ENCODE measurements around the gene ARNT2.

ARNT2 gene

DNA sequence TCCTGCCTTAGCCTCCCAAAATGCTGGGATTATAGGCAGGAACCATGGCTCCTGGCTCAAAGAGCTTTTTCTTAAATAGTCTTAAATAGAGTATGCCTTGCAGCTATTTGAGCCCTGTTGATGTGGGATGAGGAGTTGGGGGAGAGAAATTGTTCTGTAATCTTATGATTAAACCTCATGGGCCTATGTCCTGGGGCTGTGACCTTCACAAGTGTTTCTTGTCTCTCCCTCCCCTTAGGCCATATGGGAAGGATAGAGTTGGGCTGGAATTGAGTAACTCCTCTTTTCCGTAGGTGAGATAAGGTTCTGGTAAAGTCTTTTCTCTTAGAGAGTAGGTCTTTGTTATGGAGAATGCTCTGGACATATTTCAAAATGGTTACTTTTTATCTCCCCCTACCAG is 114.3 kb downstream of the ARNT2 start:
- DNase-seq, result no peak

DNA sequence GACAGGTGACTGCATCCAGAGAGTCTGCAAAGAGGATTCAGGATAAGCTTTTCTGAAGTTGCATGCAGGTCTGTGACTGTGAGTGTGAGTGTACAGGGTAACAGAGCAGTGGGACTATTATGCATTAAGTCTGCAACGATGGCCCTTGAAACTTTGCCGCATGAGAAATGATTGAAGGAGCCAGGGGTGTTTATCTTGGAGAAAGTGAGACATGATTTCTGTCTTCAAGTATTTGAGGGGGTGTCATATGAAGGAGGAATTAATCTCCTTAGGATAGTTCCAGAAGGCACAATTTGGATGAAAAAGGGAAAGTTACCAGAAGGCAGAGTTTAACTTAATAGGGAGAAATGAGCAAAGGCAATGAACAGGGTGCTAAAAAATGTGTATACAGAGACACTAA is 119.6 kb downstream of the ARNT2 start:
- DNase-seq, result no peak

DNA sequence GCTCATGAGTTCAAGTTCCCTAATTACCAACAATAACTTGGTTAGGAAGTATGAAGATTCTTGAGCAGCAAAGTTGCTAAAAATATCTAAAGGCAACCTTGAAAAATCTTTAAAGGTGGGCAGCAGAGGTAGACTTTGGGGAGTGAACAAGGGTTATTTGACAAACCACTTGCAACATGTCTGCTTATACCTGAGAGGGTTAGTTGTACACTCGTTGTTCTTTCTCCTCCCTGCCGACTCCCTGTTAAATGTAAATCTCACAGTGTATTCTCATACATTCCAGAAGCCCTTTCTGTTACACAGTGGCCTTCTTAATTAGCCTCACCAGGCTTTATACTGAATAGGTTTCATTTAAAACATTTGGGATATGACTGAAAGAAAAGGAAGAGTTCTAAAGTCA is 121.7 kb downstream of the ARNT2 start:
- DNase-seq, result no peak

DNA sequence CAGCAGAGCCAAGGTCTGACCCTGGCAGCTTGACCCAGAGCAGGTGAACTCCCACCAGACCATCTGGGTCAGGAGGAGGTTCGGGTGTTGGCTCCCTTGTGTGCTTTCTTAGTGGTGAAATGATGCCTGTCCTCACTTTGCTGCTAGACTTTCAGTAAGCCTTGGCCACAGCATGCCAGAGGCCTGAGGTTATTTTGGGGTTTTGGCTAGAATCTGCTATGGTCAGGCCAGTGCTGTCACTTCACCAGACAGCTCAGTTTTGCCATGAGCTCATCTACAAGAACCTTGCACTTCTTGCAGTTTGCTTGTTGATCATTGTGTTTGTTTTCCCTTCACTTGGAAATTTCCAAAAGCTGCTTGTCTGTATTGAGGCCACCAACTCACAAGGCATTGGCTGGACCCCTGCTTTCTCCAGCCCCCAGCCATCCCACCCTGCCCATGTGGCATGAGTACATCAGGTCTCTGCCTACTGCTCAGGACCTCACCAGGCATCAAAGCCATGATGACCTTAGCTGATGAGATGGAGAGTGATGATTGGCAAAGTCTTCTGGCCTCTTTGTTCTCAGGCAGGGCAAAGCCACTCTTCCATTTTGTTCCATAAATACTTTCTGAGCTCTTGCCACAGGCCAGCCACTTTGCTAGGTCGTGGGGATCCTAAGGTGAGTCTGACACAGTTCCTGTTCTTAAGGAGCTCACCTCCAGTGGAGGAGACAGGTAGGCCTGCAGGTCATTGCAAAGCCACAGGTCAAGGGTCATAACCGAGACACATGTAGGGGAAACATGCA is 122.6 kb downstream of the ARNT2 start:
- DNase-seq, result no peak

DNA sequence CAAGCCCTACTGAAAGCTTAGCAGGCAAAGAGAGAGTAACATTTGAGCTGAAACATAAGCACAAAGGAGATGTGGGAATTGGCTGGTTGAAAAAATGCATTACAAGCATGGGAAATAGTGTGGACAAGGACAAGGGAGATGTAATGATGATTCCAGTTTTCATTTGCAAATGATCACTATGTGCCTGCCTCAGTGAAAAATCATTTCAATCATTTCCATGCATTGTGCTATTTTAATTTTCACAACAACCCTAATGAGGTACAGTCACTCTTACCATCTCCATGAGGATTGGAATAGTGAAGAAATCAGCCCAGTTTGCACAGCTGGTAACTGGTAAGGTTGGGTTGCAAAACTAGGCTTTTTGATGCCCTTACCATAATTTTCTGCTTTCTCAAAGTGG is 123.2 kb downstream of the ARNT2 start:
- DNase-seq, result no peak

DNA sequence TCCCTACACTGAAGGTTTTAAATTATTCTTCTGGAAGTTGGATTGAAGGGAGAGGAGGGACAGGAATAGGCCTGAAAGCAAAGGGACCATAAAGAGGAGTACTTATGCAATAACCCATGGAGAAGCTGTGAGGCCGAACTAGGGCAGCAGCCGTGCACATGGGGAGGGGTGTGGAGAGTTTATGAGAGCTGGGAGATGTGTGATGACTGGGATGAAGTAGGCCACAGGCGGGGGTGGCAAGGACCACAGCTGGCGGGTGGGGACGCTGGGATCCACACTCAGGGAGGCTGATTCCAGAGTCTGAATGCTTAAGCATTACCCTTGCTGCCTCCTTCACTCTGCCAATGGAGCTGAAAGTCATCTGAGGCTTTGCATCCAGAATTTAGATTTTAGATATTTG is 123.8 kb downstream of the ARNT2 start:
- no peak for DNase-seq

DNA sequence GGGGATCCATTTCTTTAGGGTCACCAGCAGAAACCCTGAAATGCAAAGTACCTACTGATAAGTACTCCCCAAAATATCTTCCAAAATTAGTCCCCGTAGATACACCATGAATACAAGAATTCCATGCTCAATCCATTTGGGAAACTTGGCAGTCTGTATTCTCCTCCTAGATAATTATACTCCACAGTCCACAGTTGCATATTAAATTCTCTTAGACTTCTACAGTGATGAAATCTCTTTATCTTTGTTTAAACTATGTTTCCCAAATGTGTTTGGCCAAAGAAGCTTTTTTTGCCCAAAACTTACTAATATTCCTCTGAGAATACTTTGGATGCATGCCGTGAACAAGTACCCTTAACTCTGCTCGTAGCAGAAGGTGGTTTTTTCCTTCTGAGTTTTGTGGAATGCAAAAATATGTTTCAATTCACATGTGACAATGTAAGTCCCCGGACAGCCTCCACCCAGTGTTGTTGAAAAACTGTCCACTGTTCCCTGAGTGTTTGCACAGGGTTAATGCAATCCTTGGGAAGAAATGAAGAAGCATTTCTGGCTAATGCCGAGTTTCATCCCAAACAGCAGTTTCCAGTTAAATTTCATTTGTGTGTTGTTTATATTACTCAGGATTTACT is 126.7 kb downstream of the ARNT2 start:
- DNase-seq, result no peak

DNA sequence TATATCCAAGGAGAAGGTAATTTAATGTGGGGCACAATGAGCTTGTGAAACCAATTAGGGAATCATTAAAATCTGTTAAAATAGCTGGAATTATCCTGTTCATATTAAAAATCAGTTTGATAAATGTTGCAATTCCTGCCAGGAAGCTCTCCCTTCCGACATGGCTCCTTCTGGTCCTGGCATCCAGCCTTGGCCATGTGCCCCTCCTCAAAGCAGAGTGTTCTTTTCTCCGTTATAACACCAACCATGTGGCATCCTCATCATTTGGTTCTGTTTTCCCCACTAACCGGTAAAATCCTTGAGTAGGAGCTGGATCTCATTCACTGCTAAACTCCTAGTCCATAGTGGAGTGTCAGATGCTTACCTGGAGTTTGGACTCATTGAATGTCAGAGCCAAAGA is 127.2 kb downstream of the ARNT2 start:
- DNase-seq, result no peak

DNA sequence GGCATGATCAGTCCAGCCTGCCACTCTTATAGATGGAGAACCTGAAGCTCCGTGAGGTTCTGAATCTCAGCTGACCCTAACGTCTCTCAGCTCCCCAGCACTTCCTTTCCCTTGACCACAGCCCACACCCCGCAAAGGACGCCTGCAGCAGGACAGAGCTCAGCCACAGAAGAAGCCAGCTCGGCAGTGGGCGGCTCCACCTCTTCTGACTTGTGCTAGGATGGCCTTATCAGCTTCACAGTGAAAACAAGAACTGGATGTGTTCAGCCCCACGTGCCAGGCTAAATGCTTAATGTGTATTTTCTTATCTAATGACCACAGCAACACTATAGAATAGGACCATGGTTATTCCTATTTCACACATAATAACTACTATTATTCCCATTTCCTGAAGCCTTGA is 127.6 kb downstream of the ARNT2 start:
- no peak for DNase-seq

DNA sequence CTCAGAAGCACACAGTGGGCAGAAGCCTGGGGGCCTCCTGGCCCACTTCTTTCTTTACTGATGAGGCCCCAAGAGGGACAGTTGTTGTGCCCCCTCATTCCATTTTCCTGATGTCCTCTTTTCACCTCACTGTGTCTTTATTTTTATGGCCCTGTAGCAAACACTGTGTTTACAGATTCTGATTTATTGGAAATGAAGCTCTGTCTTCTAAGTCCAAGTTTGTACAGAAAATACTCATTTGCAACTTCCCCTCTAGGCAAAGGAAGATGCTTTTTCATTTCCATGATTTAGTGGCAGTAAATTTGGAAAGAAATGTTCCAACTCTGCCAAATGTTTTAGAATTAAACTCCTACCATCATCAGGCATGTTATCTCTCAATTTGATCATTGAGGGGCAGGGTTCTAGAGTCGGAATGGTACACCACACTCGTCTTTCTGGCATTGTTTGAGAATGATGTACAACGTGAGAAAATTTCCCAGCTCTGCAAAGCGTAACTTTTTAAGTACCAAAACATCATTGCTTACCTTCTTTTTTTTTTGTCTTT is 129.7 kb downstream of the ARNT2 start:
- no peak for DNase-seq

DNA sequence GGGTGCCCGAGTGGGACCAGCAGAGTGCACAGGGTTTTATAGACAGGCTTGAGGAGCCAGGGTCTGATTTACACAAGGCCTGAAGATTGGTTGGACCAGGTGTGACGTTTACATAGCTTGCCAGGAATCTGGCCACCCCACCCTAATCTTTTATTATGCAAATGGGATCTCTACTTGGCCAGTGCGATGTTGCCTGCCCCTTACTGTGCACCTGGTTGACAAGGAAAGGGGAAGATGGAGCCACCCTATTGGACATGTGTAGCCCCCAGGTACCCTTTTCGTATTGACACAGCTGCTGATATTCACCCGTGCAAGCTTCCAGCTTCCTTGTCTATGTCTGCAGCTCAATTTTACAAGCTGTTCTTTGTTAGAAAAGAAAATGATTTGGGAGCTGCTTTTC is 132.0 kb downstream of the ARNT2 start:
- no peak for DNase-seq

DNA sequence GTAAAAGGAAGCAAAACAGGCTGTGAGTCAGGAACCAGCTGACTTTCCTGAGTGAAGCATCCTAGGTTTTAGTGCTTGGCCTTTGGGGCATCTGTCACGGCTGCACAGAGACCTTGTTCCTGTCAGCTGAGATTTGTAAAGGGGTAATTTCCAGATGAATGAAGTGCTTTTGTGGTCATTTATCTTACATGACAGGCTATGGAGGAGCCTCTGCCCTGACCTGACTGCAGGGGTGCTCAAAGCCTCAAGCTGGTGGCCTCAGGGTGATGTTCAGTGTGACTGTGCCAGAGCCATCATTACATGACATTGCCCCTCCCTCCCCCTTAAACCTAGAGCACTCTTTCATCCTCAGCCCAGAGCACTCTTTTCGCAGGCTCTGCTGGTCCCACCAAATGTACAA is 132.5 kb downstream of the ARNT2 start:
- DNase-seq, result no peak

DNA sequence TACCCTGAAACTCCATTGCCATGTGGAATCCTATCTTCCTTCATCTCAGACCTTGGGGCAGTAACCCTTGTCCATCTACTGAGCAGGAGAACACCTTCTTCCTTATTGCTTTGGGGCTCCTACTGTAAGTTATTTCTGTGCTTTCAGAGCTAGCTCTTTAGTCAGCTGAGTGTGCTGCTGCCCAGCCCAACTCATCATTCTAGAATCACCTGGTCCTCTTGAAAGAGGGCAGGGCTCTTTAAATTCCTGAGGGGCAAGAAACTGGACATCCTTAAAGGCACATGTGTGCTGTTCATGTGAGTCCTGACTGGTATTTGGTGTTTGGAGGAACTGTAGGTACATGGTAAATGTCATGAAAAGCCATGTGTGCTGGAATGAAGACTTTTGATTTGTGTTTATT is 140.9 kb downstream of the ARNT2 start:
- DNase-seq, result no peak

DNA sequence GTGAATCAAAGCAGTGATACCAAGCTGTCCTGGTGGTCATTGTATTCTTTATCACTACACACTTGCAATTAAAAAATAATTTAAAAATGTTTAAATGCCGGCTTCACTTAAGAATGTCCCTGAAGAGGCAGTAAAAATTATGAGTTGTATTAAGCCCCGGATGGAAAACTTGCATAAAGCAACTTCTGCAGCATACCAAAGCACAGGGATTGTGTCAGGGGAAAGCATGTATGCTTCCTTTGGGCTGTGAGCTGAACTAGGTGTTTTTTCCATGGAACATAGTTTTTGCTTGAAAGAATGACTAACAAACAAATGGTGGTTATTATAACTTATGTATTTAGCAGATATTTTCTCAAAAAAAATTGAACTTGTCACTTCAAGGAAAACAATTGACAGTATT is 143.1 kb downstream of the ARNT2 start:
- DNase-seq, result no peak

DNA sequence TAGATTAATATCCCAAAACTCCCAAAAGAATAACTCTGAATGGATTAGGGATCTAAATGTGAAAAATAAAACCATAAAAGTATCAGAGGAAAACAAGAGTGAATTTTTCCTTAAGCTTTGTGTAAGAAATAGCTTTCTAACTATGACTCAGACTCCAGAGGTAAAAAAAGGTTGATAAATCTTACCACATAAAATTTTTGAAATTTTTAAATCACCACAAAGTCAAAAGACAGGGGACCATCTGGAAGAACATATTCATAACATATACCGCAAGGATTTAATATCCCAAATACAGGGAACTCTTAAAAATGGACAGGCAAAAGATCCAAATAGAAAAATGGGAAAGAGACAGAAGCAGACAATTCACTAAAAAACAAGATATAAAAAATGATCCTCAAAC is 145.0 kb downstream of the ARNT2 start:
- DNase-seq, result no peak

DNA sequence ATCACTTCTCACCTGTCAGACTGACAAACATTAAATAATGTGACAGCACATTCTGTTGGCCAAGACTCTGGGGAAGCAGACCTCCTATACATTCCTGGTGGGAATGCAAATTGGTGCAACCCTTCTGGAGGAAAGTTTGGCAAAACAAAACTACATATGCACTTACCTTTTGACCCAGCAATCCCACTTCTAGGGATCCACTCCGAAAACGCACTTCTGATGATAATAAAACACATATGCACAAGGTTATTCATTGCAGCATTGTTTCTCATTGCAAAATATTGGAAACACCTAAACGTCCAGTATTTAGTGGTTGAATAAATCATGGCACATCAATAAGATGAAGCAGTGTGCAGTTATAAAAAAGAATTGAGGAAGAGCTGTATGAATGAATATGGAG is 145.5 kb downstream of the ARNT2 start:
- no peak for DNase-seq

DNA sequence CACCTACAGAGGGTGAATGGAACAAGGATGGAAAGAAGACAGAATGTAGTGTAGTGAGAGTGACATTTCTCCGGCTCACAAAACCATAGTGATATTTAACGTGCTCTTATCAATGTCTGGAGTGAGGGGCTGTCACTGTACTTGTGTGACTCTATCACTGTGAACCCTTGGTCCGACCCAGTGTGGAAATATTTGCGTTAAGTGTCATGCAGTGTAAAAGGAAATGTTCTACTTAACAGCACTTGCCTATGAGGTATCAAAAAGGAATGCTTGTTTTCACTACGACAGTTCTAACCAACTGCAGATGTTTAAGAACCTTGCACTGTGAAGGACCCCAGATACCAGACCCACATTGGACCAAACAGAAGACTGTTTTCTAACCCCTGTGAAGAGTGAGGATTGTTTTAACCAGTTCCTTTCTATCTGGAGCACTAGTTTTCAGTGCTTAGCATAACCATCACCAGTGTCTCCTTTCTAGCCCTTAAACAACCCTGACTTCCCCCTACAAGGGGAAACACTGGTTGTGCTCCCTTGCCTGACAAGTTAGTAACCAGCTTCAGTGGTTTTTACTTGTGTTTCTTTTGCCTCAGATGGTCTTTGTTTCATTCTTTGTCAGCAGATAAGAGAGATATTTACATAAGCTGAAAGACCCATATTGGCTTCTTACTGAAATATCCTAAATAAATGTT is 146.2 kb downstream of the ARNT2 start:
- DNase-seq, result no peak

DNA sequence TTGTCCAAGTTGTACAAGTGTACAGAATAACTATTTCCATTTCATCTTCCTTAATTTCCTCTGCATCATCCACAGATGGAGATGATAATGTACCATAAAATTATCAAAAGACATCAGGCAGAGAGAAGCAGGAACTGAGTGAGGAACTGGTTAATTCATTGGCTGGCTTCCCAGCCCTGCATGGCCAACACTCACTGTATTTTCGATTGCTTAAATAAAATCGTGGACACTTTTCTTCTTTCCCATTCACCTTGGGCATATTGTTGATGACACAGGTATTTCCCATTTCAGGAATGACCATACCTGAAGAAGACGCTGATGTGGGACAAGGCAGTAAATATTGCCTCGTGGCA is 146.7 kb downstream of the ARNT2 start:
- DNase-seq, result no peak

DNA sequence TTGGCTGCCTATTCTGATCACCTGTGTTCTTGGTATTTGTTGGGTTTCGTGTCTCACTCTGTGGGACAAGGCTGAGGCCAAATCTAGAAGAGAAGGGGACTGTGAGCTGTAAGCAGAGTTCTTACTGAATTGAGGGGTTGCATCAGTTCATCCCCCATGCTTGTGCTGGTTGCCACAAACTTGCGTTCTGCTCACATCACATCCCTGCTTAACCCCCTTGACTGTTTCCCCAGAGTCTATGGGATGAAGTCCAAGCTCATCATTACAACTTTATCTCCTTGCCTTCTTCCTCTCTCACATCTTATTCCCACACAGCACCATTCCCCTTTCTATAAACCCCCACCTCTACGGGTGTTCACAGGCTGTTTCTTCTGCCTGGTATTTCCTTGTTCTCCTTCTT is 147.2 kb downstream of the ARNT2 start:
- DNase-seq, result no peak

DNA sequence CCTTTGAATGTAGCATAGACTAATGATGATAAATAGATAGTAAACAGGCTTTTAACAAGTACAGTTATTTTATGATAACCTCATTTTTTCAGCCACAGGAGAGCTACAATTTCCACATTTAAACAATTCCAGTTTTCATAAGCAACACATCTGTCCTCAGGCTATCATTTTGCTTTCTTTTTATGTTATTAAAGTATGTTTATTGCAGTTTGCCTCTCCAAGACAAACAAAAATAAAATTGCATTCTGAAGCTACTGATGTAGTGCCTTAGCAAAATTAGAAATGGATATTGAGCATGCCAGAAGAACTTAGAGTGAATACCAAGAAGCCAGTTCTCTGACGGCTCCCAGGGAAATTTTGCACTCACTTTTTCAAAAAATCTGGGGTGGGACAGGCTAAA is 150.4 kb downstream of the ARNT2 start:
- no peak for DNase-seq

DNA sequence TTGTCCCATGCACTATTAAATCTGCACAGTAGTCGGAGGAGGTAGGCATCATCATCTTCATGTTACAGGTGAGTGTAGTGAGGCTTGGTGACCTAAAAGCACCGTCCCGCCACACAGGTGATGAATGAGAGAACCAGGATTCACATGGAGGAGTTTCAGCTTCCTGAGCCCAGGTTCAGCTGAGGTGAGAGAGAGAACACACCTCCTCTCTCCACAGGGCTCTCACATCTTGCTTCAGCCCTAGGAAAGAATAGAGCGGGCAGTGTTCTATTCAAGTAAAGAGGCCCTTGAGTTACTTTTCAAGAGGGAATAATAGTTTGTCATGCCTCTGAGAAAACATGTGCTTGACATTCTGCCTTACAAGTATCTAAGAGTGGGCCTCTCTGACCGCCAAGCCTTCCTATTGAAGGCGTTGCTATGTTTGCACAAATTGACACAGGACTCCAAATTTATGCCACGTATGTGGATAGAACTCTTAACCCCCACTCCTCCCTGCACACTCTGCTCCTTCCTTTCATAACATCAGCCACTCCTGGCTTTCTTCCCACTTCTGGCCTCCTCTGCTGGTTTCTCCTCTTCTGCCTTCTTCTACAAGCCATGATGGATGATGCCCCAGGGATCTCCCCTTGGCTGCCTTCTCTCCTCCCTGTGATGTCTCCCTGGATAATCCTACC is 152.6 kb downstream of the ARNT2 start:
- DNase-seq, result no peak

DNA sequence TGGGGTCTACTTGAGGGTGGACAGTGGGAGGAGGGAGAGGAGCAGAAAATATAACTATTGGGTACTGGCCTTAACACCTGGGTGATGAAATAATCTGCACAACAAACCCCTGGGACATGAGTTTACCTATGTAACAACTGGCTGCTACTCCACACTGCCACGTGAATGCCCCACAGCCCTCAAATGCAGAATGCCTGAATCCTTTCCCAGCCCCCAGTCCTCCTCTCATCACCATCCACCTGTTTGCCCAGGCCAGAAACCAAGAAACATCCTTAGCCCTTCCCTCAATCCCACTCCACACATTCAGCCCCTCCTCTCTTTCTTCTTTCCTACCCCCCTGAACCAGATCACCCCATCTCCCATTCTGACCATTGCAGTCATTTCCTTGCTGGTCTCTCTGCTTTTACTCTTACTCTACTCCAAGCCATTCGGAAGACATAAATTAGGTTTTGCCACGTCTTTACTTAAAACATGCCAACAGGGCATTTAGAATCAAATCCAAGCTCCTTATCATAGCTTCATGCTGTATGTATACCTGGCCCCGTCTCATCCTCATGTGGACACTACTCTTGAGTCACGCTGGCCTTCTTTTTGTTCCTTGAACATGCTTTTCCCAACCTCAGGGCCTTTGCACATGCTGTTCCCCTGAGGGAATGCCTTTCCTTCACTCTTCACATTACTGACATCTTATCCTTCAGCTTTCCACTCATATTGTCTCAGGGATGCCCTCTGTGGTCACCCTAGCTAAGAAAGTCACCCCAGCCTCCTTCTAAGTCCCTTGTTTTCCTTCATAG is 153.5 kb downstream of the ARNT2 start:
- DNase-seq, result no peak

Data from T-helper 1 cell (primary cell).